ENCODE measurements around the gene PRELP.
"Not testable (repeated sequence)": the region's sequence is repeated elsewhere in the genome, so short reads cannot be mapped to it uniquely, and the experiment has no call there.

Gene PRELP

DNA sequence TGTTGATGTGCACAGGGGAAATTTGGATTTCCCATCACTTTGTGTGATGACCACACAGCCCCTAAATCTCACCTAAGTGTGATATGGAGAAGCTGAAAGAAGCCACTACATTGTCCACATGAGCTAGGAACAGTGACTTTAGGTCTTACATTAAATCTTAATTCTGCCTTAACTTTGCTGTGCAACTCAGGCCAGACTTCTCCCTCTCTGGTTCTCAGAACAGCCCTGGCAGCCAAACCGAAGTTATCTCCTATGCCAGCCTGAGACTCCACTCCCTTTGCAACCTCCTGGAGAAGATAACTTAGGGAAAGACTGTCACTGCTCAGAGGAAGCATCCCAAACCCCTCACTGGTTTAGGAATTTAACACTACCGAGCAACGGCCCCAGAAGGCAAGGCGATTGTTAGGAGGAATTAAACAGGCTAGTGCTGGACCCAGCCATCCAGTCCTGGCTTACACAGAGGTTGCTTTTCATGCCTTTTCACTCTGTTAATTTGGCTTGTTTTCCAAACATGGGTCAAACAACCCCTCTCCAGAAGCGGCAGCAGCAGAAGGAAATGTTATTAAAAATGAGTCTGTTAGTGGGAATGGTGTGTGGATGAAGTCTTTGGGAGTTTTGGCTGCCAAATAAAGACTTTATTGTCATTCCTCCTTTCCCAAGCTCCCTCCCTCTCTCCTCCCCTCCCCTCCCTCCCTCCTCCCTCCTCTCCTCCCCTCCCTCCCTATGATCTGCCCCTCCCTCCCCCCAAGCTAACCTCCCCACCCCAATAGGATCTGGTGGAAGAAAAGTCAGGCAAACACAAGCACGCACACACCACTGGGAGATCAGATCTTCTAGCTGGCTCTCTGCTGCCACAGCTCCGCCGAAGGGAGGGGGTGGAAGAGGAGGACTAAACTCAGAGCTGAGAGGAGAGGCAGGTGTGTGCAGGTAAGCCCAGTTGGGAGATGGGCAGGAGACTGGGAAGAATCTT is at the start of gene PRELP:
Gene PRELP, plus strand, starts transcription at position 795 of the 970 bp plus-strand sequence. CDS start 7,379 bp downstream, outside the sequence.
- no peak for DNase-seq

DNA sequence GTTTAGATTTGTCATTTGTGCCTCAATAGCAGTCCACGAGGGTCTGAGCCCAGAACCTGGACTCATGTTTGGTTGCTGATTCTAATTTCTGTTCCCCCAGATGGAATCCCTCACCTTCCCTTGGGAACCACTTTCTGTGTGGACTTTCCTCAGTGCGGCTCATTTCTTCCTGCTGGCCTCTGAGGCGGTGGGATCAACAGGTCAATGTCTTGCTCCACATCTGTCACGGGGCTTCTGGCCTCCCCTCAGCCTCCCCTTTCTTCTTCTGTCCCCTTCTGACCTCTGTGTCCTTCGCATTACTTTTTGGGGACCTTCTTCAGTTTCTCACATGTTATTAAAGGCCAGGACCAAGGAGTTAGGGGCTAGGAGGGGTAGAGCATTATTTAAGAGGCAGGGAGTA is 49.2 kb upstream of the PRELP start:
- DNase-seq: no peak

DNA sequence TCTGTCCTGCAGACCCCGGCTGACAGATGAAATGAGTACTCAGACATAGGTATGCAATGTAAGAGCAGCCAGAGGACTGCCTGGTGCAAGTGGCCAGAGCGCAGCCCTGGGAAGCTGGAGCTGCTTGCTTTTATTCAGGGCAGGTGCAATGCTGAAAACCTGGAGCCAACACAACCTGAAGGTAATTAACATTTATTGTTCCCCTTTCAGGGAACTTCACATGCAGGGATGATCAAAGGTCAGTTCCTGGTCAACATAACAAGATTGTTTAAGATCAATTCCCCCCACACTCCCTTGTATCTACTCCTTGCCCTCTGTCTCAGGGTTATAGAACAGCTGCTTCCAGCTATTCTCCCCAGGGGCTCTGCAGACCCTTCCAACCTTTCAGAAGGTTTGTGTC is 48.7 kb upstream of the PRELP start:
- DNase-seq: no peak

DNA sequence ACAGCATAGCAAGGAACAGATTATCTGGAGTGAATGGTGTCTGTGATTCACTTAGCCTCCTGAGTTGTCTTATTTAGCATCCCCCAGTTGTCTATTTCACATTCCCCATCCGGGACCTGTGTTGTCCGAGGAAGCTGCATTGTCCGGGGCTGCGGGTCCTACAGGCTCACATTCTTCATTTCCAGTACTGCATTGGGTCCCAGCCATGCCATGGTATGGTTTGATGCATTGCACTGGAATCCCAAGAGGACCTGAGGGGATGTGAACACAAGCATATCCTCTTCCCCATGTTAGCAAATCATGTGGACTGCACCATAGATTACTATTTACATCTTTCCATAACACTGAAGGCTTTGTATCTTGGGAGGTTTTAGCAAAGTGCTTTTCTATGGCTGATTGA is 48.2 kb upstream of the PRELP start:
- DNase-seq: no peak

DNA sequence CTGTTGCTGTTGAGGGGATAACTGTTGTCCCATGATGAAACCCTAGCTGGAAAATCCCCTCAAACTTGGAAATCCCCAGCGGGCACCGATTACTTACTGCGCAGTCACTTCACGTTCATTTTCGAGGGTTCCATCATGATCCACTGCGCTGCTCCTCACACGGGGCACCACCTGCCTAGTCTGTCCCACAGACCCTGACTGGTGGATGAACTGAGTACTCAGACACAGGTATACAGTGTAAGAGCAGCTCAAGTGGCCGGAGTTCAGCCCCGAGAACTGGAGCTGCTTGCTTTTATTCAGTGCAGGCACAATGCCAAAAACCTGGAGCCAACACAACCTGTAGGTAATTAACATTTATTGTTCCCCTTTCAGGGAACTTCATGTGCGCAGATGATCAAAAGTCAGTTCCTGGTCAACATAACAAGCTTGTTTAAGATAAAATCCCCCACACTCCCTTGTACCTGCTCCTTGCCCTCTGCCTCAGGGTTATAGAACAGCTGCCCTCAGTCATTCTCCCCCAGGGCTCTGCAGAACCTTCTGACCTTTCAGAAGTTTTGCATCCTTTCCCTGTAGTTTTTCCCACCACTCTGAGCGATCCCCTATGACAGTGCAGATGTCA is 46.5 kb upstream of the PRELP start:
- DNase-seq: no peak

DNA sequence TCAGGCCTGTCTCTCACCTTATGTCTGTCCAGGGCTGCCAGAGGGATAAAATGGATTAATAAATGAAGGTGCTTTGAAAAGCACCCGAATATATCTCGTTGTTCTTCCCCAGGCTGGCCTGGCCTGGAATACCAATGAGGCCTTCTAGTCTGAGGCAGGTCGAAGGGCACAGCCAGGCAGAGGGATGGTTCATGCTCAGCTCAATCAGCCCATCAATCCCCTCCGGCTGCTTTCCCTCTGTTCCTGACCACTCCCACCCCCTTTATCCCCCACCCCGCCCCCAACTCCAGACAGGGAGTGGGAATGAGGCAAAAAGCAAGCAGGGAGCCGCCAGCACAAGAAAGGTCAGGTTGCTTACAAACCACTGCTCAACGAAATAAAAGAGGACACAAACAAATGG is 40.0 kb upstream of the PRELP start:
- no peak for DNase-seq

DNA sequence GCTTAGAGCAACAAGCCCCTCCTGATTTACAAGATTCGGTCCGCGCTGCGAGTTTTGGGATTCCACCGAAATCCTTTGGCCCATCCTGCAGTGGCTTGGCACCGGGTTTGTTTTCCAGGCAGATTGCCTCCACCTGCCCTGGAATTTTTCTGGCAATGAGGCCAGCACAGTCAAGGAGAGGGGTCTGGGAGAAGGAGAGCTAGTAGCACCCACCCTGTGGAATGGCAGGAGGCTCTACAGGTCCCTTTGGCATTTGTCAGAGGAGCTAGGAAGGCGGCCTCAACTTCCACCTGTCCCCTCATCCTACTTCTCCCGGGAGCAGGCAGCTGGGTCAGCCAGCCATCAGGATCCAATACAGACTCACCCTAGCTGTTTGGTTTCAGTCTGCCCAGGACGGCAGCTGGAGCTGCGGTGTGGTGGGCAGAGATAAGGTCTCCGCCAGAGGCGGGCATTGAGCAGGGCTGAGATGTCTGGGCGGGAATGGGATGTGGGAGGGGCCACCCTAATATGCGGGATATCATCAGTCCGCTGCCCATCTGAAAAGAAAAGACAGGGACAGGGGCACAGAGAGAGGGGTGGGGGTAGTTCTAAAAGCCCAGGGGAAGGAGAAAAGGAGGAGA is 37.8 kb upstream of the PRELP start:
- DNase-seq: no peak

DNA sequence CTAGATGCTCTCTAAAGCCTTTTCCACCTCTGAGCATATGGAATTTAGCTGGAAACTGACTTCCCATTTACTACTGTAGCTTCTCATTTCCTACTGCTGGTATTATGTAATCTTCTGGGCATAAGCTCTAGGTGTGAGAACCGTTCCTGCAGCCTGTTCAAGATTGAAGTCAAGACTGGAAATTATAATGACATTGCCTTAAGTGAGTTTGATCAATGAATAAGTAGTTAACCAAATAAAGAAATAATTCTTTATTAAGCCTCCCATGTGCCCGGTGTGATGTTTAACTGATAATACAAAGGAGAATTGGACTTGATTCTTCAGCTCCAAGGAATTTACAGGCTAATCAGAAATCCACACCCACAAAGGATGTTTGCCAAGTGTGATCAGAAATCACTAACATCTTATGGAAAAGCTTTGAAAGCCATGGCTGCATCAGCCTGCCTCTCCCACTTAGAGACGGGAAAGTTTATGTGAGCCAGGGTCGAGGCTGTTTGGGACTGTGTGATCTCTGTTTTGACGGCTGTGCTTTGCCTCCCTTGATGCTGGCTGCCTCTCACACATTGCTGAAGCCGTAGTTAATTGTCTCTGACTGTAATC is 36.4 kb upstream of the PRELP start:
- DNase-seq: no peak

DNA sequence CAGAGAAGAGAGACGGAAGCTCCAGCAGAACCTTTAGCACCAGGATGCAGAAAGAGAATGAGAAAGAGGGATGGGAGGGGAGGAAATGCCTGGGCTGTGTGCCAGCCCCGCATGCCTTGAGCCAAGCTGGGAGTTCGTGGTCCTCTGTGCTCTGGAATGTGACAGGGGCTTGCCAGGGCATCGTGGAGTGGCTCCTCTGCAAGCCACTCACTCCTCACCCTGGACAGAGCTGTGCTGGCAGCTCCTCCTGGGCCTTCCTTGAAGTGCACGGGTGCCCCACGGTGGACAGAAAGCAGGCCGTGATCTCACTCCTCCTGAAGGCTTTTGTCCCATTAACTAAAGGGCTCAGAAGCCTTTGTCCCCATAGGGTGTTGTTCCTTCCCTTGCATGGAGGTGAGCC is 34.8 kb upstream of the PRELP start:
- DNase-seq: no peak

DNA sequence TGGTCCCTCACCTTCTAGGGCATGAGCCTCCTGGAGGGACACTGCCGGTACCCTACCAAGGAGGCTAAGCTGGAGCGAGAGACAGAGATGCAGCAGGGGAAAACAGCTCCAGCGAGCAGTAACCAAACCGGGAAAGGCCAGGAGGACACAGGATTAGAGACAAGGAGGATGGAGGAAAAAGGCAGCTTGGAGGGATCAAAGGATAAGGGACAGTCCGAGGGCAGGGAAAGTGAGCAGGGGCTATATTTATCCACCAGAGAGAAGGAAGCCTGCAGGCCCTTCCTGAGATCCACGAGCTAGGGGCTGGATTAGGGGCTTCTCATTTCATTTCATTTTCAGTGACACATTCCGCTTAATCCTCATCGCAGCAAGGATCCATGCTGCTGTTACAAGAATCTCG is 33.8 kb upstream of the PRELP start:
- DNase-seq: no peak

DNA sequence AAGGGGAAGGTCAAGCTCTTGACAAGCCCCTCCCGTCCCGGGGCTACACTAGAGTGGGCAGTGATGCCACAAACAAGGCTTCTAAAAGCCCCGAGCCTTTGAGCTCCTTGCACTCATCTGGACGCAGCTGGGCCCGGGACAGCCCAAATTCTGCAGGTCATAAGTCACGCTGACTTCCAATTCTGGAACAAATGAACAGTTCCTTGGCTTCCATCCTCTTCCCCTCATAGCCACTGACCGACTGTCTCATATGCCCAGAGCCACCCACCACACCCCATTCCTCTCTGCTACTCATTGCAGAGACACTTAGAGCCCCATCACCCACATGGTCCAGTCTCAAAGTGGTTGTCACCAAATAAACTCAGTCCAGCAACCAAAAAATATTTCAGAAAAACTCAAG is 32.8 kb upstream of the PRELP start:
- DNase-seq: no peak

DNA sequence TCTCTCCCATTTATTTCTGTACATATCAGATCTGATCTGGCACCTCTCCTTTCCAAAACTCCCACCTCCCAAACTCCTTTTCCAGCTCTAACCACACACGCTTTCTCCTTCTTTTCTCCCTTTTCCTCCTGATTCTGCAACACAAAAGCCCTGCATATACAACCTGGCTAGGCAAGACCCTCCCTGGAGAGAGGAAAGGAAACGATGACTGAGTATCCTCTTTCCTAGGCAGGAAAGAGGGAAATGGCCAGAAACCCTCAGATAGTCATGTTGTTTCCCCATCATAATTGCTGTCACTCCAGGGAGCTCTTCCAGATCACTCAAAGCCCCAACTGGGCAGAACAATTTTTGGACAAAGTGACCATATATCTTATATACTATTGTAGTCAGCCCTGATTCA is 32.3 kb upstream of the PRELP start:
- no peak for DNase-seq

DNA sequence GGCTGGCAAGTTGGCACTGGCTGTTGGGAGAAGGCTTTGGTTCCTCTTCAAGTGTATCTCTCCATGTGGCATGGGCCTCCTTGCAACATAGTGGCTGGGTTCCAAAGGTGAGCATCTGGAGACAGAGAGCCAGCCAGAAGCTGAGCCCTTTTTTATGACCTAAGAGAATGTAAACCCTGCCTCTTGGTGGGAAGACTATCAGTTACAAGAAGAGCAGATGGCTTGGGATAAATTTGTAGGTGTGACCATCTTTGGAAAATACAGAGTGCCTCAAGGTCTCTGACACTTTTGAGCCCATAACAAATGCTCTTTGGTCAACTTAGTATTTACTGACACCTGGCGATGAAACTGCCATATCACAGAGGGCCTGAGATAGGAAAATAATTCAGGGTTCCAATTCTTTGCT is 31.4 kb upstream of the PRELP start:
- no peak for DNase-seq

DNA sequence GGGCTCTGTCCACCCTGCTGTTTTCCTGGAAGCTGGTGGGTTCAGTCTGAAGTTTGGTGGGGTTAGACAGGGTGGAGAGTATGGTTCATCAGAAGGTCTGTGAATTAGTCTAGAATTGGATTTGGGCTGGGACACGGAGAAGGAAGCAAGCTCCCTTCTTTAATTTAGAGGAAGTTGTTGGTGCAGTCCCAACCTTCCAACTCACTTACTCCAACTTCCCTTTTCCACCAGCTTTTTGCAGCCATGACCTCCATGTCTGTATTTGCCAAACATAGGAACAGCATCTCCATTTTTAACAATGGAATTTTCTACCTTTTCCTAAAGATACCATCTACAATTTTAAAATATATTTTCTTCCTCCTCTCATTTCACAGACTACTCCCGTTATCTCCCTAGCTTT is 28.5 kb upstream of the PRELP start:
- no peak for DNase-seq

DNA sequence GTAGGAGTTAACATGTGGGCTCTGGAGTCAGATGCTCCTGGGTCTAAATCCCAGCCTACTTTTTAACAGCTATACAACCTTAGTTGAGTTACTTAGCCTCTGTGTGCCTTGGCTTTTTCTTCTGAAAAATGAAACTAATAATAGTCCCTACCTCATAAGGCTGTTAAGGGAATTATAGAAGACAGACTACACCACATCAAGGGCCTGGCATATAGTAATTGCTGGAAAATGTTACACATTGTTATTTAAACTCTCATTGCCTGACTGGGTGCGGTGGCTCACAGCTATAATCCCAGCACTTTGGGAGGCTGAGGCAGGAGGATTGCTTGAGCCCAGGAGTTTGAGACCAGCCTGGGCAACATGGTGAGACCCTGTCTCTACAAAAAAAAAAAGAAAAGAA is 28.0 kb upstream of the PRELP start:
- DNase-seq: not testable (repeated sequence)

DNA sequence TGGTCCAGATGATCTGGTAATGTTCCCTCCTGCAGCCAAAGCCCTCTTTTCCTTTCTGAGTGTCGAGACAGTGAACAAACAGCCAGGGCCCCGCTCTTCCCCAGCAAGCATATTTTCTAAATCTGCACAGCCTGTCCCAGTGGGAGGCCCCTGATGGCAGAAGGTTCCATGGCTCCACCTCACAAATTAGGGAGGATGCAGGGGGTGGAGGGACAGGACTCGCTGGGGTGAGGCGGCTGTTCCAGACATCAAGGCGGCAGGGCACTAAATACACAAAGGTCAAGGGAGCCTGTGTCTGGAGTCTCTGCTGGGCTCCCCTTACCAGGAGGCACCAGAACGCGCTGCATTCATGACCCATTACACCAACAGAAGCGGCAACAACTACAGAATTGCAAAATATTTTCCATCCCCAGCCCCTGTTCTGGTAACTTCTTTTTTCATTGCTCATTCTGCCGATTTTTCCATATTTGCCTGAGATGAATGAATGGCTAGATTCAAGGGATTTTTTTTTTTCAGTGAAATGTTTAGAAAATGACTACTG is 27.0 kb upstream of the PRELP start:
- no peak for DNase-seq

DNA sequence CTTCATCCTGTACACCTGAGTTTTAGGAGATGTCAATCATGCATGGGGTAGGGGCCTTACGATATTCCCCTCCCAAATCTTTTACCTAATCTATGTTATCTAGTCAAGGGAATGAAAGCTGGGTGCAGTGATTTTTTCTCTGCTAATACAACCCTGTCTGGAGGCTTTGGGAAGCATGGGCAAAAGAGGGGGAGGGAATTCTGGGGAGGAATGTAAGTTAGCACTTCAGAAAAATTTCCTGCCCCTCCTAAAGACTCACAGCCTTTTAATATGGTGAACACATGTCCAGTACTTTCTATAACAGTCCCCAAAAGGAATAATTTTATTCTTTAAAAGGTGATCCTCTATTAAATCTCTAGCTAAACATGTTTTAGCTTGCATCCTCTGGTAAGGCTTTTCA is 25.6 kb upstream of the PRELP start:
- no peak for DNase-seq

DNA sequence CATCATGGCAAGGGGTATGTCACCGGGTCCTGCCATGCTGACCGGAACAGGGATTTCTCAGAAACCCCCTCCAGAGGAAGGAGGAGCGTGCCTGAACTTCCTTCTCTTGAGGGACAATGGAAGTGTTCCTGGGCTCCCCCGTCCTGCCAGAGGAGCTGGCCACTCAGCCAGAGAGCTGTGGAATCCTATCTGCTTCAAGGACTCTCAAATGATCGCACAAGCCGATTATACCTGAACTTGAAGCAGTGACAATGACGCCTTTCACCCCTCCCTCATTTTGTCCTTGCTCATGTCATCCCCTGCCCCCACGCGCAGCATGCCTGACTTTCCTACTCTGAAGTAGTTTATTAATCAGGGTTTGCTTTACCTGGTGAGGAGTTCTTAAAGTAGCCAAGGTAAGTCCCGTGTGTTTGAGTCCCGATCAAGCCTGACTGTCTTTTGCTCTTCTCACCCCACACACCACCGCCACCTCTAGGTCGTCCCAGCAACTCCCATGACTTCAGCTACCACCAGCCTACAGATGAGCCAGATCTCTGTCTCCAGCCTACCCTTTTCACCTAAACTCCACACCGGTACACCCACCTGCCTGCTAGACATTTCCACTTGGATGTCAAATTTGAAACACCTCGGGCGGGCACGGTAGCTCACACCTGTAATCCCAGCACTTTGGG is 25.0 kb upstream of the PRELP start:
- DNase-seq: no peak

DNA sequence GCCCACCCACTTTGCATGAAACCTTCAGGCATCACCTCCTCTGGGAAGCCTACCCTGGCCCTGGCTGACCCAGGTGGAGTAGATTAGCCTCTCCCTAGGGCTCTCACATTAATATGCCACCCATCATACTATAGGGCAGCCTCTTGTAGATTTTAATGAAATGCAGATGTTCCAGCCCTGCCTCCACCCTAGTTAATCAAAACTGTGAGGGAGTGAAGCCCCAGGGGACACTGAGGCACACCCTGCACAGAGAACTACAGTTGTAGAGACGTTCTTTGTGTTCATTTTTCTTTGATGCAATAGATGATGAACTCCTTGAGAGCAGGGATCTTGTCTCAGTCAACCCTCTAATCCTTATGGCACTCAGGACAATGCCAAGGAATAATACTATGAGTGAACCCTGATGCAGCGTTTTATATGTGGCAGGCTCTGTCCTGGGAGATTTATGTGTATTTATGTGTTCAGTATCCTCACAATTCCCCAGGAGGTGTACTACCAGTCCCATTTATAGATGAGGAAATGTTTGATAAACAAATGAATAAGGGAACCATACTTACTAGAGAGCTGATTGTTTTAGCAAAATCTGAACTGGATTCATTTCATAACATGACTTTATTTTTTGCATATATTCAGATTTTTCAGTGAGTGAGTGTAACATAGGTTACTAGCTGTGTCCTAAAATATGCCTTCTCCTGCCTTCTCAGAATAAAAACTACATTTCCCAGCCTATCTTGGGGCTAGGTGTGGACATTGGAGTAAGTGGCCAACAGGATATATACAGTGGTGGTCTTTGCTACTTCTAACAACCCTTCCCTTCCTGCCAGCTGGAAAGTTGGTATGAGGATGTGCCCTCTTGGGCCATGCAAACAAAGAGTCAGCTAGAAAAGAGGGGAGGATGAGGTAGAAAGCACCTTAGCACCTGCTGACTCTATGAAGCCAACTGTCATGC is 23.5 kb upstream of the PRELP start:
- DNase-seq: no peak

DNA sequence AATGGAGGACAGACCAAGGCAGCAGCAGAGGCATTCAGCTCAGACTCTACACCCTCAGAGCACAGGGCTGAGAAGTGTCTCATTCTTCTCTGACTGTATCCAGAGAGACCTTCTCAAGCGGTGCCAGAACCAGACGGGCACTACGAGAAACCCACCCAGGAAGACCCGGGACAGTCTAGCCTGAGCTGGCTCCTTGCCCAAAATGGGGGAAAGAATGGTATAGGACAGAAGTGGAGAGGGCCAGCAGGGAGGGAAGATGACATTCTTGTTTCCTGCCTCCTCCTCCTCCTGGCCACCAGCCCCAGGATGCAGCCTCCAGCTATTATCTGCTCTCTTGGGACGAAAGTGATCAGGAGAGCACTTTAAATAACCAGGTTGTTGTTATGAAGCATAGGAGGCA is 22.6 kb upstream of the PRELP start:
- no peak for DNase-seq

DNA sequence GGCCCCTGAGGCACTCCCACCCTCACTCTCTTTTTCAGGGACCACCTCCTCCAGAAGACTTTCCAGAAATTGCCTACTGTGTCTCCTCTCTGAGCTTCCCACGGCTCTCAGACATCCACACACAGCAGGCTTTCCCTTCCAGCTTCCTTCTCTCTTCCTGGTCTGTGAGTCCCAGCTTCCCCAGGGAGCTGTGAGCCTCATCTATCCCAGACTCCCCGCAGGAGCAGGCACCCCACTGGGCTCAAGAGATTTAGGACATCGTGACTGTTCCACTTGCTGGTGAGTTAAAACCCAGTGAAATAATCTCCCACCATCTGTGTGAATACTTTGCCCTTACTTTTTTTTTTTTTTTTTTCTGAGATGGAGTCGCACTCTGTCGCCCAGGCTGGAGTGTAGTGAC is 22.0 kb upstream of the PRELP start:
- DNase-seq: no peak
